Measurements from ENCODE around the gene PPP2CA.

- TF ChIP-seq POLR2A (IDR thresholded peaks at IDR 0.05; ENCODE audit: low read length), result no peak
- no peak for TF ChIP-seq GATA1 (IDR thresholded peaks at IDR 0.05; ENCODE audit: low read depth, low read length)
Measured at GRCh38 chr5:134146651-134147518, 79.0 kb downstream of the PPP2CA start.
